Smooth muscle cell of bladder (primary cell): ENCODE results near the gene OASL. TPM values are rescaled to one million over a fixed set of nuclear protein-coding genes. Genes with fewer than 3 reads are reported as not detected.

Experiments
- total RNA-seq: library from RNA; depleted of rRNA; stranded (reverse); fragments of >200 nt; gene quantifications from 2 replicates; pipeline ENCODE4 v1.2.3, GENCODE V29; 2014

Gene OASL, protein sequence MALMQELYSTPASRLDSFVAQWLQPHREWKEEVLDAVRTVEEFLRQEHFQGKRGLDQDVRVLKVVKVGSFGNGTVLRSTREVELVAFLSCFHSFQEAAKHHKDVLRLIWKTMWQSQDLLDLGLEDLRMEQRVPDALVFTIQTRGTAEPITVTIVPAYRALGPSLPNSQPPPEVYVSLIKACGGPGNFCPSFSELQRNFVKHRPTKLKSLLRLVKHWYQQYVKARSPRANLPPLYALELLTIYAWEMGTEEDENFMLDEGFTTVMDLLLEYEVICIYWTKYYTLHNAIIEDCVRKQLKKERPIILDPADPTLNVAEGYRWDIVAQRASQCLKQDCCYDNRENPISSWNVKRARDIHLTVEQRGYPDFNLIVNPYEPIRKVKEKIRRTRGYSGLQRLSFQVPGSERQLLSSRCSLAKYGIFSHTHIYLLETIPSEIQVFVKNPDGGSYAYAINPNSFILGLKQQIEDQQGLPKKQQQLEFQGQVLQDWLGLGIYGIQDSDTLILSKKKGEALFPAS
- total RNA-seq: 0.09 and 0.57 TPM in 2 replicates

DNA sequence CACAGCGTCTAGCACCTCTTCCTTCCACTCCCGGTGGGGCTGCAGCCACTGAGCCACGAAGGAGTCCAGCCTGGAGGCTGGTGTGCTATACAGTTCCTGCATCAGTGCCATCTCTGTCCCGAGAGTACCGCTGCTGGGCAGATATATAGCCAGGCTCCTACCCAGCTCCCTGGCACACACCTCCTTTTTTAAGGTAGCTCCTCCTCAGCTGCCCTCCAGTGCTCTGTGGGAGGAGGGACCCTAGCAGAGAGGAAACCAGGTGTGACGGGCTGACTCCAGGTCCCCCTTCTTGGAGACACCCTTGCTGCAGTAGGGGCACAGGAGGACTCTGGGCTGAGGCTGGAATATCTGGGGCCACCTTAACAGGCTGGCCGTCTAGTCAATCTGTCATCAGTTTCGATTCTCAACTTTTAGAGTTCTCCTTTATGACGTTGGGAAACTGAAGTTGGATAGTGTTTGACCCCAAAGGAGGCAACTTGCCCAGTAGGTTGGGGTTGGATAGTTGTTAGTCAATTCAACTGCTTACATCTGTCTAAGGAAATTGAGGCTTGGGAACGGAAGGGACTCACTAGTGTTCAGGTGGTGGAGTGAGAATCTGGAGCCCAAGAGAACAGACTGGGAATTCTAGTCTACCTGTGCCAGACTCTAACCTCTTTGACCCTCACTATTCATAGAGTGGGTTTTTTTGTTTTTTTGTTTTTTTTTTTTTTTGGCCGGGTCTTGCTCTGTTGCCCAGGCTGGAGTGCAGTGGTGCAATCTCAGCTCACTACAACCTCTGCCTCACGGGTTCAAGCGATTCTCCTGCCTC is at the start of gene OASL:
Gene OASL (minus strand): TSS at position 386 of the 808 bp plus-strand sequence. CDS start 275 bp downstream, at position 111.

DNA sequence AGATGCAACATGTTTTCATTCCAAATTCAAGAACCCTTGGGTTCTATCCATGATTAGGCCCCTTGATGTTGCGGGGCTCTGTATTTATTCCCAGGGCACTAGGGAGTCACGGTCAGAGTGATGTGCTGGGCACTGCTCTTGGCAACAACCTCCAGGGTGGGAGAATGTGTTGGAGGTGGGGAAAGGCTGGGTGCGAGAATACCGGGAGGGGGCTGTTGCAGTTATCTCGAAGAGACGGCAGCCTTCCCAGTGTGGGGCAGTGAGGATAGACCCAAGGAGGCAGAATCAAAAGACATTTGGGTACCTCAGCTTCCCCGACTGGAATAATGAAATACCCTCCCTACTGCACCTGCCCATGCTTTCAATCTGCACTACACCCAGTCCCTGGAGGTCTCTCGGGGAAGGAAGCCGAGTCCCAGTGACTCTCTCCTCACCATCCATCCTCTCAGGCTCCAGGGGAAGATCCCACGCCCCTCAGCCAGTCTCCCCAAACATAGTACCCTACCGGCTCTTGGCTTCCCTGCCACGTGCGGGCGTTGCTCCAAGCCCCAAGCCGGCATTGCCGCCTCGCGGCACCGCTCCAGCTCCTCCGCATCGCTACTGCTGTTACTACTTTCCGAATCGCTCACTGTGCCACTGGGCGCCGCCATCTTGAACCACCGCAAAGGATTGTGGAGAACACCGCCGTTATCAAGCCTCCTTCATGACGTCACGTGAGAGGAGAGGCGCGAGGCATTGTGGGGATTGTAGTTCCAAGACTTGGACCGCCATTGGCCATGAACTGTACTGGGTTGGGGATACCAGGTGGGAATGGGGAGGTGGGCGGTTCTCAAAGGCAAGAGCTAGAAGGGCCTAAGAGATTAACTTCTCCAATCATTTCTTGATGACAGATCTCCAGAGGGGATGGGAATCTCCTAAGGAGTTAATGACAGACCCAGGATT is 22.9 kb downstream of the OASL start, which contains the start of gene C12orf43:
Gene C12orf43 (minus strand): TSS at position 663 of the 942 bp plus-strand sequence. CDS start 13 bp downstream, at position 650.

DNA sequence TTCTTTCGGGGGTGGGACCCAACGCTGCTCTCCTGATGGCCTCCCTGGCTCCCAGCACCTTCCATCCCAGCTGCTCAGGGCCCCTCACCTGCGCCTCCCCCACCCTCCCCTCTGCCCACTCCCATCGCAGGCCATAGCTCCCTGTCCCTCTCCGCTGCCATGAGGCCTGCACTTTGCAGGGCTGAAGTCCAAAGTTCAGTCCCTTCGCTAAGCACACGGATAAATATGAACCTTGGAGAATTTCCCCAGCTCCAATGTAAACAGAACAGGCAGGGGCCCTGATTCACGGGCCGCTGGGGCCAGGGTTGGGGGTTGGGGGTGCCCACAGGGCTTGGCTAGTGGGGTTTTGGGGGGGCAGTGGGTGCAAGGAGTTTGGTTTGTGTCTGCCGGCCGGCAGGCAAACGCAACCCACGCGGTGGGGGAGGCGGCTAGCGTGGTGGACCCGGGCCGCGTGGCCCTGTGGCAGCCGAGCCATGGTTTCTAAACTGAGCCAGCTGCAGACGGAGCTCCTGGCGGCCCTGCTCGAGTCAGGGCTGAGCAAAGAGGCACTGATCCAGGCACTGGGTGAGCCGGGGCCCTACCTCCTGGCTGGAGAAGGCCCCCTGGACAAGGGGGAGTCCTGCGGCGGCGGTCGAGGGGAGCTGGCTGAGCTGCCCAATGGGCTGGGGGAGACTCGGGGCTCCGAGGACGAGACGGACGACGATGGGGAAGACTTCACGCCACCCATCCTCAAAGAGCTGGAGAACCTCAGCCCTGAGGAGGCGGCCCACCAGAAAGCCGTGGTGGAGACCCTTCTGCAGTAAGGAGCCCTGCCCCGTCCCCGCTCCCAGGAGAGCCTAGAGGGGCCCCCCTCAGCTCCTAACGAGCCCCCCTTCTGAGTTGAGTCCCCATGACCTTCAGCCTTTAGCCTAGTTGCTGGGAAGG is 60.5 kb downstream of the OASL start, which contains the start of gene HNF1A:
Gene HNF1A (plus strand): TSS at position 248 of the 924 bp plus-strand sequence. CDS start 226 bp downstream, at position 474.

Other genes starting within 250 kb of the OASL start
- gene SPPL3, start 134.9 kb downstream of the OASL start, total RNA-seq: 4.4 and 5.5 TPM in 2 replicates
- gene HNF1A, start 60.7 kb downstream of the OASL start, total RNA-seq: 0.09 TPM in 1 of 2 replicates, not detected in the other
- 9.7 and 13.3 TPM in 2 replicates for gene C12orf43, start 22.8 kb downstream of the OASL start, total RNA-seq
- gene P2RX7, start 93.6 kb upstream of the OASL start, total RNA-seq: 0.65 and 1.7 TPM in 2 replicates
- 19.5 and 30.4 TPM in 2 replicates for gene P2RX4, start 170.9 kb upstream of the OASL start, total RNA-seq